ENCODE data around the gene KIAA1217.

Gene KIAA1217

GRCh38 chr10:24574161-24574560 is 365.2 kb downstream of the KIAA1217 start:
- DNase-seq (ENCODE audit: low read depth in 4 of 4, low spot score in 1 of 4), result no peak

GRCh38 chr10:24574578-24575155 is 365.7 kb downstream of the KIAA1217 start:
- no peak for DNase-seq (ENCODE audit: low read depth in 4 of 4, low spot score in 1 of 4)

GRCh38 chr10:24575481-24576002 is 366.6 kb downstream of the KIAA1217 start:
- no peak for DNase-seq (ENCODE audit: low read depth in 4 of 4, low spot score in 1 of 4)

- no peak for DNase-seq (ENCODE audit: low read depth in 4 of 4, low spot score in 1 of 4)
These were observed 370.5 kb downstream of the KIAA1217 start for GRCh38 chr10:24579448-24579847.

GRCh38 chr10:24579906-24580305 is 371.0 kb downstream of the KIAA1217 start:
- DNase-seq (ENCODE audit: low read depth in 4 of 4, low spot score in 1 of 4), result no peak

GRCh38 chr10:24589265-24589664 is 380.3 kb downstream of the KIAA1217 start:
- no peak for DNase-seq (ENCODE audit: low read depth in 4 of 4, low spot score in 1 of 4)

- DNase-seq (ENCODE audit: low read depth in 4 of 4, low spot score in 1 of 4), result no peak
These were observed 381.9 kb downstream of the KIAA1217 start for GRCh38 chr10:24590697-24591457.

- no peak for DNase-seq (ENCODE audit: low read depth in 4 of 4, low spot score in 1 of 4)
These were observed 387.4 kb downstream of the KIAA1217 start for GRCh38 chr10:24596217-24596930.

GRCh38 chr10:24597426-24597825 is 388.5 kb downstream of the KIAA1217 start:
- no peak for DNase-seq (ENCODE audit: low read depth in 4 of 4, low spot score in 1 of 4)

Measured in stimulated activated CD4-positive, alpha-beta T cell treated with anti-CD3 and anti-CD28 coated beads, Interleukin-1b, Interleukin-23, amount 100 ng/mL, for 24 hours (primary cell).